BLaER1 treated with 17β-estradiol and CSF1 and Interleukin-3, amounts not matched to agents 10 nM and 100 nM (cell line): ENCODE data around the gene SOX4.
"Not testable (repeated sequence)": the region's sequence is repeated elsewhere in the genome, so short reads cannot be mapped to it uniquely, and the experiment has no call there.

Source experiments
- H3K27ac ChIP-seq, 11 experiments: shearing (Covaris generic); formaldehyde crosslinking; 2 replicates each; pipeline ENCODE4 v1.8.1; 2022
- H3K27me3 ChIP-seq, 11 experiments: shearing (Covaris generic); formaldehyde crosslinking; 2 replicates each; pipeline ENCODE4 v1.8.1; 2022
- H3K36me3 ChIP-seq, 11 experiments: shearing (Covaris generic); formaldehyde crosslinking; 2 replicates each; pipeline ENCODE4 v1.8.1; 2022
- H3K4me1 ChIP-seq, 10 experiments: shearing (Covaris generic); formaldehyde crosslinking; 2 replicates each; pipeline ENCODE4 v1.8.1; 2022
- H3K4me2 ChIP-seq, 11 experiments: shearing (Covaris generic); formaldehyde crosslinking; 2 replicates each; pipeline ENCODE4 v1.8.1; 2022
- H3K4me3 ChIP-seq, 10 experiments: shearing (Covaris generic); formaldehyde crosslinking; 2 replicates each; pipeline ENCODE4 v1.8.1; 2022
- H3K9ac ChIP-seq, 11 experiments: shearing (Covaris generic); formaldehyde crosslinking; 2 replicates each; pipeline ENCODE4 v1.8.1; 2022
- H3K9me3 ChIP-seq, 11 experiments: shearing (Covaris generic); formaldehyde crosslinking; replicated peaks in 1 of 11; 2 replicates each; pipeline ENCODE4 v1.8.1; 2022
- H4K20me1 ChIP-seq, 11 experiments: shearing (Covaris generic); formaldehyde crosslinking; 2 replicates each; pipeline ENCODE4 v1.8.1; 2022
- Cebpa-rat ChIP-seq, 11 experiments: shearing (Covaris generic); IDR thresholded peaks; 2 replicates each; pipeline ENCODE4 v1.8.1; 2022

The SOX4 gene

DNA sequence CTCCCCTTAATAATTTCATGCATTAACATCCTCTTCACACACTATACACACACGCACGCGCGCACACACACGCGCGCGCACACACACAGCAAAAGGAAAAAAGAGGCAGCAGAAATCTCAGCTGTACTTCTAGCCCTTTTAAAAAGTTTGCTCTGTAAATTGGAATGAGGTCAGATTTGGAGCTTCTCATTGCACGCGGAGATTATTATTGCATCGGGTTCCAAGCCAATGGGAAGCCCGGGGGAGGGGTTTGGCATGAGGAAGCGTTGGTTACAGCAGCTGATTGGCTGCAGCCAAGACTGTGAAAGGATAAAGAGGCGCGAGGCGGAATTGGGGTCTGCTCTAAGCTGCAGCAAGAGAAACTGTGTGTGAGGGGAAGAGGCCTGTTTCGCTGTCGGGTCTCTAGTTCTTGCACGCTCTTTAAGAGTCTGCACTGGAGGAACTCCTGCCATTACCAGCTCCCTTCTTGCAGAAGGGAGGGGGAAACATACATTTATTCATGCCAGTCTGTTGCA, at the start of gene SOX4:
Gene SOX4, plus strand, starts transcription at position 340 of the 515 bp plus-strand sequence. CDS start 784 bp downstream, outside the sequence.
- peak within 1 kb of the TSS; percentile 60 to 96 (median 81) for H3K4me2 ChIP-seq
- H4K20me1 ChIP-seq: peaks cover 0 to 53% (median 47%) of the 10 kb centered on the region in 11 experiments; a peak in 16 of 22 replicates
- H3K36me3 ChIP-seq: peaks cover 0 to 37% (median 32%) of the 10 kb centered on the region in 11 experiments; a peak in 16 of 22 replicates
- peaks cover 18 to 25% (median 20%) of the 10 kb centered on the region in 10 experiments for H3K4me1 ChIP-seq
- H3K9me3 ChIP-seq: peaks cover 0 to 9% (median 0%) of the 10 kb centered on the region in 11 experiments; a peak in 3 of 22 replicates
- H3K4me3 ChIP-seq: peak within 1 kb of the TSS; percentile 85 to 99 (median 94)
- peak within 1 kb of the TSS; percentile 89 to 99 (median 98) for H3K9ac ChIP-seq
- H3K27ac ChIP-seq: peak within 1 kb of the TSS; percentile 76 to 99 (median 97)
- H3K27me3 ChIP-seq: no peaks in the 10 kb centered on the region
- no peak for TF ChIP-seq Cebpa-rat (IDR thresholded peaks at IDR 0.05)

DNA sequence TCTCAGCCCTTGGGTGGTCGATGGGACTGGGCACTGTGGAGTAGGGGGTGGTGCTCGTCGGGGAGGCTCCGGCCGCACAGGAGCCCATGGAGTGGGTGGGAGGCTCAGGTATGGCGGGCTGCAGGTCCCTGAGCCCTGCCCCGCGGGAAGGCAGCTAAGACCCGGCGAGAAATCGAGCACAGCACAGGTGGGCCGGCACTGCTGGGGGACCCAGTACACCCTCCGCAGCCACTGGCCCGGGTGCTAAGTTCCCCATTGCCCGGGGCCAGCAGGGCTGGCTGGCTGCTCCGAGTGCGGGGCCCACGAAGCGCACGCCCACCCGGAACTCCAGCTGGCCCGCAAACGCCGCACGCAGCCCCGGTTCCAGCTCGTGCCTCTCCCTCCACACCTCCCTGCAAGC, 41.3 kb upstream of the SOX4 start:
- H3K27me3 ChIP-seq, H3K4me3 ChIP-seq, H3K4me2 ChIP-seq, H4K20me1 ChIP-seq, H3K9ac ChIP-seq, H3K36me3 ChIP-seq, H3K4me1 ChIP-seq, H3K27ac ChIP-seq: not testable (repeated sequence)
- H3K9me3 ChIP-seq: peaks cover 30 to 54% (median 47%) of the 10 kb centered on the region in 11 experiments

GRCh38 chr6:21554286-21554685, 39.3 kb upstream of the SOX4 start:
- Histone ChIP-seq H3K4me1 (no peaks in the 10 kb centered on the region), H3K4me2 (no peak overlapping the region), H3K9ac (no peak overlapping the region), H3K27ac (no peak overlapping the region), H4K20me1 (no peaks in the 10 kb centered on the region), H3K36me3 (no peaks in the 10 kb centered on the region), H3K9me3 (peaks cover 15 to 34% (median 29%) of the 10 kb centered on the region in 11 experiments), H3K4me3 (no peak overlapping the region), H3K27me3 (no peaks in the 10 kb centered on the region)
- no peak for TF ChIP-seq Cebpa-rat (IDR thresholded peaks at IDR 0.05)

DNA sequence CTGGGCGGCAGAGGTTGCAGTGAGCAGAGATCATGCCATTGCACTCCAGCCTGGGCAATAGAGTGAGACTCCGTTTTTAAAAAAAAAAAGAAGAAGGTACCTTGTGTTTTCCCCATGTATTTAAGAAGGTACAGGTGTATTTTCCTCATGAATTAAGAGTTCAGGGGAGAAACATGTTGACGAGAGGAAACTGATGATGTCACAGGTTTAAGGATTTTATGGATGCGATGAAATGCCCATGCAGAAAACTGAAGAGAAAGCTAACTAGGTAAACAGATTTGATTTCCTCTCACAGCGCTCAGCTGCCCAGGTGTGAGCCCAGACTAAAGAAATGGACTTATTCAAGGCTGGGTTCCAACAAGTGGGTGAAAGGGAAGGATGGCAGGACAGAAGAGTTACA, 38.4 kb upstream of the SOX4 start:
- Histone ChIP-seq H3K27me3 (no peaks in the 10 kb centered on the region), H3K4me1 (no peaks in the 10 kb centered on the region), H3K4me2 (no peak overlapping the region), H3K9ac (no peak overlapping the region), H4K20me1 (no peaks in the 10 kb centered on the region), H3K36me3 (no peaks in the 10 kb centered on the region), H3K27ac (no peak overlapping the region), H3K4me3 (no peak overlapping the region), H3K9me3 (peaks cover 6 to 25% (median 20%) of the 10 kb centered on the region in 11 experiments)
- TF ChIP-seq Cebpa-rat (IDR thresholded peaks at IDR 0.05): no peak

DNA sequence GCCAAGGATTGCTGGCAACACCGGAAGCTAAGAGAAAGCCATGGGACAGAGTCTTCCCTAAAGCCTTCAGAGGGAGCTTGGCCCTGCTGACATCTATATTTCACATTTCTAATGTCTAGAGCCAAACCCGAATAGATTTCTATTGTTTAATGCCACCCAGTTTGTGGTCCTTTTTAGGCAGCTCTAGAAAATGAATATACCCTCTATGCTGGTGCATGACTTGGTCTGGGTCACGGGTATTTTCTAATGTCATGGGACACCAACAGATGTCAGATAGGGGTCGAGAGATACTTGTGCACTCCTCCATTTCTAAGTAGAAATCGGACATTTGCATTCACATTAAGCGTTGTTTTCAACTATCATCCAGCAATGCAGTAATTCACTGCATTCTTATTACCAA, 37.0 kb upstream of the SOX4 start:
- Histone ChIP-seq H3K27me3 (no peaks in the 10 kb centered on the region), H4K20me1 (no peaks in the 10 kb centered on the region), H3K27ac (no peak overlapping the region), H3K9ac (no peak overlapping the region), H3K4me1 (no peaks in the 10 kb centered on the region), H3K4me2 (no peak overlapping the region), H3K4me3 (no peak overlapping the region), H3K9me3 (peaks cover 0 to 17% (median 11%) of the 10 kb centered on the region in 11 experiments; a peak in 19 of 22 replicates), H3K36me3 (no peaks in the 10 kb centered on the region)
- TF ChIP-seq Cebpa-rat (IDR thresholded peaks at IDR 0.05): no peak

DNA sequence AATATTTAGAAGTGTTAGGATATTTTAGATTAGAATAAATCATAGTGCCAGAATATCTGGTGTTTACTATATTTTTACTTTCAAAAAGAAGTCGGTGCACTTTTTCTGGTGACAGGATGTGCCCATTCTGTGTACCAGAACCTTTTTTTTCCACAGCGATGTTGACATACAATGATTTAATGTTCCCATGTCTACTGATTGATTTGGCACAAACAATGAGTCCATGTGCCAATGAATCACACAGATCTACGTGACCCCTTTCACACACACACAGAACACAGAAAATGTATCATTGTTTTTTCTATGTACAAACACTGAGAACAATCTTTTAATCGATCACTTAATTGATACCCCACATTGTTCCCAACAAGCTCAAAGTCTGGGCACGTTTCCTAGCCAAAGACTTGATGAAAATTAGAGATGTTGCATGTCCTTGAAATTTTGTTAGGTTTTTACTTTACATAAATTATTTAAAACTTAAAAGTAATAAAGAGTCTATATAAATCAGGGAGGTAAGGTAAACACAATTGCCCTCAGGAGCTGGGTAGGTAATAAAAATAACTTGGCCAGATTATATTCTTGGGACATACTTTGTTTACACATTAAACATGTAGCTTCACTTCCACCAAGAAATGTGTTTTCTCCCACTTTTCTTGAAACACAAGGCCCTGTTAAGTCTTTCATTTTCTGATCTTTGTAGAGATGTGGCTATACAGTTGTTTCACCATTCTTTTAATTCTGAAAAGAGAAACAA, 36.4 kb upstream of the SOX4 start:
- Histone ChIP-seq H3K4me3 (no peak overlapping the region), H3K27ac (no peak overlapping the region), H3K9ac (no peak overlapping the region)

DNA sequence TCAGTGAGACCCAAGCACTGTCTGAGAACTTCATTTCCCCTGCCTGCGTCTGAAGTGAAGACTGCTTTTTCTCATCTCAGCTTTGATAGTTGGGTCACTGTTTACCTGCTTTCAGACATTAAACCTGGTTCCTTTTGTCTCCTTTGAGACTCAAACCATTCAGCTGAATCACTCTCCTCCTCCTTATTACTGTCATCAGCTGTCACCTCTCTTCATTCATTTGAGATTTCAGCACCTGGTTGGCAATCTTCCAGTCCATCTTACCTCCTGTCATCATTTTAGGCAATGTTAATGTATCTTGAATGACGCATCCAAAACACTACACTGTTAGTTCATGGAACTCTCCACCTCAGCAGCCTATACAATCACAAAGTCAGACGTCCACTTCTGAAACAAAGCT, 34.3 kb upstream of the SOX4 start:
- Histone ChIP-seq H3K9ac (no peak overlapping the region), H3K4me1 (no peaks in the 10 kb centered on the region), H3K27me3 (no peaks in the 10 kb centered on the region), H4K20me1 (no peaks in the 10 kb centered on the region), H3K4me2 (no peak overlapping the region), H3K36me3 (no peaks in the 10 kb centered on the region), H3K9me3 (peaks cover 0 to 5% (median 0%) of the 10 kb centered on the region in 11 experiments; a peak in 1 of 22 replicates), H3K27ac (no peak overlapping the region), H3K4me3 (no peak overlapping the region)
- TF ChIP-seq Cebpa-rat (IDR thresholded peaks at IDR 0.05): no peak

More for the DNA sequence above, 36.4 kb upstream of the SOX4 start:
- no peak for TF ChIP-seq Cebpa-rat (IDR thresholded peaks at IDR 0.05)
- H3K36me3 ChIP-seq: no peaks in the 10 kb centered on the region
- H3K4me1 ChIP-seq: no peaks in the 10 kb centered on the region
- no peak overlapping the region for H3K4me2 ChIP-seq
- no peaks in the 10 kb centered on the region for H4K20me1 ChIP-seq
- H3K27me3 ChIP-seq: no peaks in the 10 kb centered on the region
- H3K9me3 ChIP-seq: peaks cover 0 to 13% (median 7%) of the 10 kb centered on the region in 11 experiments; a peak in 18 of 22 replicates

- no peak for TF ChIP-seq Cebpa-rat (IDR thresholded peaks at IDR 0.05)
- Histone ChIP-seq H3K4me1 (no peaks in the 10 kb centered on the region), H3K9me3 (peaks cover 0 to 5% (median 0%) of the 10 kb centered on the region in 11 experiments; a peak in 1 of 22 replicates), H3K9ac (no peak overlapping the region), H4K20me1 (no peaks in the 10 kb centered on the region), H3K27me3 (no peaks in the 10 kb centered on the region), H3K27ac (no peak overlapping the region), H3K4me2 (no peak overlapping the region), H3K36me3 (no peaks in the 10 kb centered on the region), H3K4me3 (no peak overlapping the region)
These were observed 33.3 kb upstream of the SOX4 start for GRCh38 chr6:21560249-21560648.

- Histone ChIP-seq H3K27me3 (no peaks in the 10 kb centered on the region), H3K9ac (no peak overlapping the region), H4K20me1 (no peaks in the 10 kb centered on the region), H3K4me3 (no peak overlapping the region), H3K4me2 (no peak overlapping the region), H3K36me3 (no peaks in the 10 kb centered on the region), H3K27ac (no peak overlapping the region), H3K9me3 (peaks cover 0 to 7% (median 5%) of the 10 kb centered on the region in 11 experiments; a peak in 3 of 22 replicates), H3K4me1 (no peaks in the 10 kb centered on the region)
- TF ChIP-seq Cebpa-rat (IDR thresholded peaks at IDR 0.05): no peak
These were observed 28.1 kb upstream of the SOX4 start for GRCh38 chr6:21565431-21565830.
